ENCODE measurements around the gene ID2. TPM values are rescaled to one million over a fixed set of nuclear protein-coding genes. Genes with fewer than 3 reads are reported as not detected.

The ID2 gene
- total RNA-seq, 1 experiment from 2014 or later: 90.9 TPM

DNA sequence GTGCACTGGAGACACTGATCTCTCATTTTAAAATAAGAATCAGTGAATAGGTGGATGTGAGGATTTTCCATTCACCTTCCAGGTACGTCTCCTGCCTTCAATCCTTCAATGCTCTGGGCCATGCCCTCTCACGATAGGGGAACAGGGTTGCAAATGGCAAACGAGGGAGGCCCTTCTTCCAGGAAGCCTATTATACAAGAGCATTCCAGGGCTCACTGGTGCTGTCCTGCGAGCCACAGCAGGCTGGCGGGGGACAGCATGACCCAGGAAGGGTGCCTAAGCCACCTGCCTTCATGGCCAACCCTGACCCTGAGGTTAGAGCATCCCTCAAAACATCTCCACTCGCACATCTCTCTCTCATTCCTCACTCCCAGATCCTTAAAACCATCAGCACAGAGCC lies 20.6 kb upstream of the ID2 start:
- Mint-ChIP-seq H3K4me1 (ENCODE audit: low read depth, unreplicated experiment) (peaks cover 9% of the 10 kb centered on the region), H3K27me3 (ENCODE audit: insufficient read depth, unreplicated experiment) (no peaks in the 10 kb centered on the region), H3K9me3 (ENCODE audit: unreplicated experiment) (no peaks in the 10 kb centered on the region), H3K4me3 (ENCODE audit: unreplicated experiment) (no peak overlapping the region), H3K36me3 (ENCODE audit: insufficient read depth, unreplicated experiment) (no peaks in the 10 kb centered on the region), H3K27ac (ENCODE audit: unreplicated experiment) (no peak overlapping the region)
- Histone ChIP-seq H3K9me3 (no peaks in the 10 kb centered on the region), H3K4me1 (peaks cover 5% of the 10 kb centered on the region; the same call in 1 of the 2 replicates), H3K4me3 (ENCODE audit: low read depth, low read length) (no peak overlapping the region), H3K36me3 (ENCODE audit: control insufficient read depth, insufficient read depth, low read length) (no peaks in the 10 kb centered on the region), H3K27me3 (replicated peaks; ENCODE audit: control insufficient read depth, insufficient read depth, low read length) (no peaks in the 10 kb centered on the region)
- TF ChIP-seq, protein P1, sequence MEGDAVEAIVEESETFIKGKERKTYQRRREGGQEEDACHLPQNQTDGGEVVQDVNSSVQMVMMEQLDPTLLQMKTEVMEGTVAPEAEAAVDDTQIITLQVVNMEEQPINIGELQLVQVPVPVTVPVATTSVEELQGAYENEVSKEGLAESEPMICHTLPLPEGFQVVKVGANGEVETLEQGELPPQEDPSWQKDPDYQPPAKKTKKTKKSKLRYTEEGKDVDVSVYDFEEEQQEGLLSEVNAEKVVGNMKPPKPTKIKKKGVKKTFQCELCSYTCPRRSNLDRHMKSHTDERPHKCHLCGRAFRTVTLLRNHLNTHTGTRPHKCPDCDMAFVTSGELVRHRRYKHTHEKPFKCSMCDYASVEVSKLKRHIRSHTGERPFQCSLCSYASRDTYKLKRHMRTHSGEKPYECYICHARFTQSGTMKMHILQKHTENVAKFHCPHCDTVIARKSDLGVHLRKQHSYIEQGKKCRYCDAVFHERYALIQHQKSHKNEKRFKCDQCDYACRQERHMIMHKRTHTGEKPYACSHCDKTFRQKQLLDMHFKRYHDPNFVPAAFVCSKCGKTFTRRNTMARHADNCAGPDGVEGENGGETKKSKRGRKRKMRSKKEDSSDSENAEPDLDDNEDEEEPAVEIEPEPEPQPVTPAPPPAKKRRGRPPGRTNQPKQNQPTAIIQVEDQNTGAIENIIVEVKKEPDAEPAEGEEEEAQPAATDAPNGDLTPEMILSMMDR (IDR thresholded peaks at IDR 0.05; ENCODE audit: insufficient read depth in 1 of 2, low read depth in 1 of 2, low read length in 1 of 2, severe bottlenecking in 1 of 2, unreplicated experiment in 1 of 2): no peak
- POLR2A ChIA-PET: no interaction called here
- DNase-seq: peak in 1 of 2 experiments; percentile 2
- CTCF ChIA-PET: no interaction called here
- no TSS peak for BruUV-seq (replicated peaks)
- intact Hi-C loops (cut with micrococcal nuclease; ENCODE audit: unreplicated experiment): loop anchor here (2.0 kb wide), 1 partner anchor 16 kb away; no protein-coding TSS in a partner anchor

DNA sequence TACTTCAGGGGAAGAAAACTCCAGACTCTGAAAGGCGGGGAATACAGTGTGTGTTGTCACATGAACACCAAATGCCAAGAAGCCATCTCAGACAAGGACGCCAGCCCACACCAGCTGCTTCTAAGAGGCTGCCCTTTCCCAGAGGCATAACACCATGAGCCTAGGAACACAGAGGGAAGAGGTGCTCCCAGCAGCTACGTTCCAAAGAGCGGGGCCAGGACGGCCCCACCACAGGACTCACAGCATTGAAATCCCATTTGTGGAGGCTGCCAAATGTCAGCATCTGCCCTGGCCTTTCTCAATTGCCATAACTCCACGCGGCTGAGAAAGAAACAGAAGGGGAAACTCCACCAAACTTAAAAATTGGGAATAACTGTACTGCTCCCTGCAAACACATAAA lies 20.1 kb upstream of the ID2 start:
- no peaks in the 10 kb centered on the region for H3K9me3 Mint-ChIP-seq (ENCODE audit: unreplicated experiment)
- peak in 1 of 2 experiments; percentile 5 for DNase-seq
- no peak overlapping the region for H3K4me3 Mint-ChIP-seq (ENCODE audit: unreplicated experiment)
- Histone ChIP-seq H3K9me3 (no peaks in the 10 kb centered on the region), H3K4me3 (ENCODE audit: low read depth, low read length) (no peak overlapping the region), H3K27me3 (replicated peaks; ENCODE audit: control insufficient read depth, insufficient read depth, low read length) (no peaks in the 10 kb centered on the region), H3K4me1 (peaks cover 5% of the 10 kb centered on the region; the same call in 1 of the 2 replicates), H3K36me3 (ENCODE audit: control insufficient read depth, insufficient read depth, low read length) (no peaks in the 10 kb centered on the region)
- no TSS peak for BruUV-seq (replicated peaks)
- ChIA-PET POLR2A (no interaction called here), CTCF (no interaction called here)
- TF ChIP-seq, protein P1 (IDR thresholded peaks at IDR 0.05; ENCODE audit: insufficient read depth in 1 of 2, low read depth in 1 of 2, low read length in 1 of 2, severe bottlenecking in 1 of 2, unreplicated experiment in 1 of 2): no peak
- intact Hi-C loops (cut with micrococcal nuclease; ENCODE audit: unreplicated experiment): loop anchor here (2.0 kb wide), 1 partner anchor 15 kb away; no protein-coding TSS in a partner anchor
- no peaks in the 10 kb centered on the region for H3K27me3 Mint-ChIP-seq (ENCODE audit: insufficient read depth, unreplicated experiment)
- H3K4me1 Mint-ChIP-seq (ENCODE audit: low read depth, unreplicated experiment): peaks cover 4% of the 10 kb centered on the region
- H3K27ac Mint-ChIP-seq (ENCODE audit: unreplicated experiment): no peak overlapping the region
- H3K36me3 Mint-ChIP-seq (ENCODE audit: insufficient read depth, unreplicated experiment): no peaks in the 10 kb centered on the region

DNA sequence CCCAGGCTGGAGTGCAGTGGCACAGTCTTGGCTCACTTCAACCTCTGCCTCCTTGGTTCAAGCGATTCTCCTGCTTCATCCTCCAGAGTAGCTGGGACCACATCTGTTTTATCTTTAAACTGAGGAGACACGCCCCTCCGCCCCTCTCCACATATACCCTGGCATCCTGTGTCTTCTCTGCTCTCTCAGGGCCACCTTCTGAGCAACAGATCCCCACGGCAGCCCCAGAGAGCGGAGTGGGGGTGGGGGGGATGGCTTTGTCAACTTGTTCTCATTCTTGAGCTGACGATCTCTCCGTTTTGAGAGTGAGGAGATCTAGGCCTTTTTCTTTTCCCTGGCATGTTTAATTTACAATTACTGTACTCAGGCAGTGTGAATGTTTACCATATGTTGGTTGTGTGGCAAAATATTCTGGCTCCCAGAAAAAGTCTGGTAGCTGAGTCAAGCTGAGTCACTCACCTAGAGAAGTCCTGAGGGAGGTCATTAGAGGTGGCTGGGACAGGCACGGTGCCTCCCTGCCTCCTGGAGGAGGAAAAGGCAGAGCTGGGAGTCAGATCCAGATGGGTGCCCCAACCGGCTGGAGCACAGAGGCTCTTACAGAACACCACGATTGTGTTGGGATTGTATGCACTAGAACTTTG lies 19.5 kb upstream of the ID2 start:
- TF ChIP-seq, protein P1 (IDR thresholded peaks at IDR 0.05; ENCODE audit: insufficient read depth in 1 of 2, low read depth in 1 of 2, low read length in 1 of 2, severe bottlenecking in 1 of 2, unreplicated experiment in 1 of 2): no peak
- DNase-seq: peak in 1 of 2 experiments; percentile 21
- Histone ChIP-seq H3K4me3 (ENCODE audit: low read depth, low read length) (no peak overlapping the region), H3K4me1 (0 out of 2 replicates have a peak, but pooled peaks cover 5% of the 10 kb centered on the region), H3K27me3 (replicated peaks; ENCODE audit: control insufficient read depth, insufficient read depth, low read length) (no peaks in the 10 kb centered on the region), H3K9me3 (no peaks in the 10 kb centered on the region), H3K36me3 (ENCODE audit: control insufficient read depth, insufficient read depth, low read length) (no peaks in the 10 kb centered on the region)
- BruUV-seq (replicated peaks): no TSS peak
- Mint-ChIP-seq H3K36me3 (ENCODE audit: insufficient read depth, unreplicated experiment) (no peaks in the 10 kb centered on the region), H3K4me3 (ENCODE audit: unreplicated experiment) (no peak overlapping the region), H3K27ac (ENCODE audit: unreplicated experiment) (no peak overlapping the region), H3K4me1 (ENCODE audit: low read depth, unreplicated experiment) (peaks cover 4% of the 10 kb centered on the region), H3K9me3 (ENCODE audit: unreplicated experiment) (no peaks in the 10 kb centered on the region), H3K27me3 (ENCODE audit: insufficient read depth, unreplicated experiment) (no peaks in the 10 kb centered on the region)
- ChIA-PET POLR2A (no interaction called here), CTCF (no interaction called here)
- intact Hi-C loops (cut with micrococcal nuclease; ENCODE audit: unreplicated experiment): no loop called here

Data from Caco-2 (cell line).